ENCODE measurements around the gene SH3GL3.

DNA sequence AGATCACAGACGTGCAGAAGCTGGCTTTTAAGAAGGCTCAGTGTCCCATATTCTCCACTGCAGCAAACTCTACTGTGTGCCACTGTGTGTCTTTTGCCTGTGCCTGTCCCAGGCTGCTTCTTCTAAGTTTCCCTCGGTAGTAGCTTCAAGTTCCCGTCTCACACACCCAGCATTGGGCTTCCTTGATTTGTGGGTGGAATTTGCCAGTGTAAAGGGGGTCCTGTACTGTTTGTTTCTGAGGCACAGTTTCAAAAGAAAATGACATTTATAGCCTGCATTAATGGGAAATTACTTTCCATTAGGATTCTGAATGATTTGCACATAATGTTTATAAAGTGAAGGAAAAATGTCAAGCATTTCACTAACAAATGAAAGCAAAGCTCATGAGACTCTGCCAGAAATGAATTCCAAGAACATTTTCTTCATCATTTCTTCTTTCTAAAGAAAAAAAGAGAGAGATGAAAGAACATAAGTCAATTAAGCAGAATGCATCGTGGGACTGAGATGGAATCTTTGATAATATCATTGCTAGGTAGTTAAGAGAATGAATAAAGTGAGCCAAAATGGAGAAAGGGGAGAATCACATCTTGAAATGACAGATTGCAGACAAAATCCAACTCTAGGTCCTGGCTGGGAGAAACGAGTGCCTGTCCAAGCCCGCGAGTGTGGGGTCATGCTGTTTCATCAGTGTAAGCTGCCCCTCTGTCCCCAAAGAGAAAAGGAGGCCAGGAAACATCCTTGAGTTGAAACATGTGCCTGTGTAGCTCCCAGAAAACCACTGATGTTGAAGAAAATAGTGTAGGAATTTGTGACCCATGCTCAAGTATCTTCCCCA is 158.2 kb downstream of the SH3GL3 start:
- TF ChIP-seq EP300 (IDR thresholded peaks at IDR 0.05; ENCODE audit: borderline replicate concordance) (no peak), YY1 (IDR thresholded peaks at IDR 0.05; ENCODE audit: low read depth) (no peak), TAF1 (IDR thresholded peaks at IDR 0.05; ENCODE audit: low read depth) (no peak)

Measured in Ishikawa (cell line).